ENCODE data around the gene PDE1C. TPM values are rescaled to one million over a fixed set of nuclear protein-coding genes. Genes with fewer than 3 reads are reported as not detected.
"Not testable (repeated sequence)": the region's sequence is repeated elsewhere in the genome, so short reads cannot be mapped to it uniquely, and the experiment has no call there.

The PDE1C gene
- total and polyA plus RNA-seq, 2 experiments from 2014 or later, result 23.5 to 33.8 TPM

- H3K4me3 ChIP-seq, result no peak overlapping the region
- H3K4me2 ChIP-seq (ENCODE audit: unreplicated experiment), result no peak overlapping the region
- H3K27me3 ChIP-seq (replicated peaks; ENCODE audit: insufficient read depth), result no peaks in the 10 kb centered on the region
- no peaks in the 10 kb centered on the region for H3K79me2 ChIP-seq (ENCODE audit: insufficient read depth)
- WGBS, 2 experiments (ENCODE audit: low coverage in 1 of 2, low lambda C conversion rate in 2 of 2, missing lambda C conversion rate in 2 of 2), result 20 to 21% methylated on average over 2 of the region's 2 CpGs
- DNase-seq, result no peak
- TF ChIP-seq EZH2 (IDR thresholded peaks at IDR 0.05; ENCODE audit: insufficient read depth, poor library complexity, severe bottlenecking) (no peak), EZH2phosphoT487 (IDR thresholded peaks at IDR 0.05; ENCODE audit: insufficient read depth, low read depth) (no peak)
- no peak overlapping the region for H2AFZ ChIP-seq
- no peaks in the 10 kb centered on the region for H3F3A ChIP-seq (ENCODE audit: insufficient read depth)
- H3K27ac ChIP-seq, result no peak overlapping the region
- H3K9me3 ChIP-seq (ENCODE audit: low read depth), result no peaks in the 10 kb centered on the region
- no peaks in the 10 kb centered on the region for H4K20me1 ChIP-seq (ENCODE audit: insufficient read depth)
- in situ Hi-C loops (cut with MboI), result no loop called here
- peaks cover 14% of the 10 kb centered on the region for H3K4me1 ChIP-seq (ENCODE audit: insufficient read depth)
- no peak overlapping the region for H3K9ac ChIP-seq
- H3K9me2 ChIP-seq (ENCODE audit: insufficient read depth), result no peaks in the 10 kb centered on the region
- no peaks in the 10 kb centered on the region for H3K36me3 ChIP-seq (ENCODE audit: low read depth)
These were observed 8.6 kb upstream of the PDE1C start for GRCh38 chr7:32078824-32079223.

GRCh38 chr7:32077806-32078205, 7.6 kb upstream of the PDE1C start:
- no peaks in the 10 kb centered on the region for H4K20me1 ChIP-seq (ENCODE audit: insufficient read depth)
- H3K4me1 ChIP-seq (ENCODE audit: insufficient read depth), result peaks cover 14% of the 10 kb centered on the region
- H3K79me2 ChIP-seq (ENCODE audit: insufficient read depth), result no peaks in the 10 kb centered on the region
- H3K9me3 ChIP-seq (ENCODE audit: low read depth), result no peaks in the 10 kb centered on the region
- DNase-seq, result no peak
- H3K27me3 ChIP-seq (replicated peaks; ENCODE audit: insufficient read depth), result no peaks in the 10 kb centered on the region
- no peak overlapping the region for H2AFZ ChIP-seq
- H3K36me3 ChIP-seq (ENCODE audit: low read depth), result no peaks in the 10 kb centered on the region
- H3F3A ChIP-seq (ENCODE audit: insufficient read depth), result no peaks in the 10 kb centered on the region
- no peak overlapping the region for H3K4me3 ChIP-seq
- no peak overlapping the region for H3K9ac ChIP-seq
- no peak for TF ChIP-seq EZH2 (IDR thresholded peaks at IDR 0.05; ENCODE audit: insufficient read depth, poor library complexity, severe bottlenecking)
- no peak for TF ChIP-seq EZH2phosphoT487 (IDR thresholded peaks at IDR 0.05; ENCODE audit: insufficient read depth, low read depth)
- no peak overlapping the region for H3K4me2 ChIP-seq (ENCODE audit: unreplicated experiment)
- H3K27ac ChIP-seq, result no peak overlapping the region
- no peaks in the 10 kb centered on the region for H3K9me2 ChIP-seq (ENCODE audit: insufficient read depth)
- WGBS, 2 experiments (ENCODE audit: low coverage in 1 of 2, low lambda C conversion rate in 2 of 2, missing lambda C conversion rate in 2 of 2), result 55 to 62% methylated on average over 5 of the region's 5 CpGs
- in situ Hi-C loops (cut with MboI), result no loop called here

GRCh38 chr7:32076802-32077201, 6.6 kb upstream of the PDE1C start:
- H4K20me1 ChIP-seq (ENCODE audit: insufficient read depth); H3K9ac ChIP-seq; H3F3A ChIP-seq (ENCODE audit: insufficient read depth); H3K79me2 ChIP-seq (ENCODE audit: insufficient read depth); H3K9me3 ChIP-seq (ENCODE audit: low read depth); H3K9me2 ChIP-seq (ENCODE audit: insufficient read depth); H3K4me3 ChIP-seq; in situ Hi-C loops (cut with MboI); H3K36me3 ChIP-seq (ENCODE audit: low read depth); H3K27me3 ChIP-seq (replicated peaks; ENCODE audit: insufficient read depth): not testable (repeated sequence)
- Histone ChIP-seq H2AFZ (peak overlapping the region; percentile 41; the same call in 1 of the 2 replicates), H3K27ac (peak overlapping the region; percentile 16; the same call in 1 of the 2 replicates), H3K4me2 (ENCODE audit: unreplicated experiment) (peak overlapping the region; percentile 51), H3K4me1 (ENCODE audit: insufficient read depth) (peaks cover 14% of the 10 kb centered on the region)
- peak; percentile 45 for DNase-seq
- 34 to 49% methylated on average over 5 of the region's 5 CpGs for WGBS, 2 experiments (ENCODE audit: low coverage in 1 of 2, low lambda C conversion rate in 2 of 2, missing lambda C conversion rate in 2 of 2)

GRCh38 chr7:32075612-32076011, 5.4 kb upstream of the PDE1C start:
- Histone ChIP-seq H3K36me3 (ENCODE audit: low read depth) (no peaks in the 10 kb centered on the region), H3K9ac (no peak overlapping the region), H3K27ac (no peak overlapping the region), H2AFZ (no peak overlapping the region), H3K4me1 (ENCODE audit: insufficient read depth) (peaks cover 14% of the 10 kb centered on the region), H3F3A (ENCODE audit: insufficient read depth) (no peaks in the 10 kb centered on the region), H3K27me3 (replicated peaks; ENCODE audit: insufficient read depth) (no peaks in the 10 kb centered on the region), H4K20me1 (ENCODE audit: insufficient read depth) (no peaks in the 10 kb centered on the region), H3K4me3 (no peak overlapping the region), H3K9me2 (ENCODE audit: insufficient read depth) (no peaks in the 10 kb centered on the region), H3K79me2 (ENCODE audit: insufficient read depth) (peaks cover 21% of the 10 kb centered on the region), H3K9me3 (ENCODE audit: low read depth) (no peaks in the 10 kb centered on the region), H3K4me2 (ENCODE audit: unreplicated experiment) (no peak overlapping the region)
- WGBS, 2 experiments (ENCODE audit: low coverage in 1 of 2, low lambda C conversion rate in 2 of 2, missing lambda C conversion rate in 2 of 2), result 61 to 78% methylated on average over 4 of the region's 4 CpGs
- TF ChIP-seq EZH2phosphoT487 (IDR thresholded peaks at IDR 0.05; ENCODE audit: insufficient read depth, low read depth) (no peak), EZH2 (IDR thresholded peaks at IDR 0.05; ENCODE audit: insufficient read depth, poor library complexity, severe bottlenecking) (no peak)
- DNase-seq, result no peak
- in situ Hi-C loops (cut with MboI), result no loop called here

All from GM23248 (cell line).